HG03432 (cell line): ENCODE results near the gene IQSEC3.
"Not testable (repeated sequence)": the region's sequence is repeated elsewhere in the genome, so short reads cannot be mapped to it uniquely, and the experiment has no call there.

Experiments used
- ATAC-seq: cut with Tn5 transposase; IDR thresholded peaks from one replicate; pipeline ENCODE4 v1.9.1; 2021; ENCODE audit warnings: mild to moderate bottlenecking, moderate library complexity; ENCODE audit not compliant: unreplicated experiment

Gene IQSEC3

GRCh38 chr12:52902-53734 lies 13.4 kb upstream of the IQSEC3 start:
- not testable (repeated sequence) for ATAC-seq

DNA sequence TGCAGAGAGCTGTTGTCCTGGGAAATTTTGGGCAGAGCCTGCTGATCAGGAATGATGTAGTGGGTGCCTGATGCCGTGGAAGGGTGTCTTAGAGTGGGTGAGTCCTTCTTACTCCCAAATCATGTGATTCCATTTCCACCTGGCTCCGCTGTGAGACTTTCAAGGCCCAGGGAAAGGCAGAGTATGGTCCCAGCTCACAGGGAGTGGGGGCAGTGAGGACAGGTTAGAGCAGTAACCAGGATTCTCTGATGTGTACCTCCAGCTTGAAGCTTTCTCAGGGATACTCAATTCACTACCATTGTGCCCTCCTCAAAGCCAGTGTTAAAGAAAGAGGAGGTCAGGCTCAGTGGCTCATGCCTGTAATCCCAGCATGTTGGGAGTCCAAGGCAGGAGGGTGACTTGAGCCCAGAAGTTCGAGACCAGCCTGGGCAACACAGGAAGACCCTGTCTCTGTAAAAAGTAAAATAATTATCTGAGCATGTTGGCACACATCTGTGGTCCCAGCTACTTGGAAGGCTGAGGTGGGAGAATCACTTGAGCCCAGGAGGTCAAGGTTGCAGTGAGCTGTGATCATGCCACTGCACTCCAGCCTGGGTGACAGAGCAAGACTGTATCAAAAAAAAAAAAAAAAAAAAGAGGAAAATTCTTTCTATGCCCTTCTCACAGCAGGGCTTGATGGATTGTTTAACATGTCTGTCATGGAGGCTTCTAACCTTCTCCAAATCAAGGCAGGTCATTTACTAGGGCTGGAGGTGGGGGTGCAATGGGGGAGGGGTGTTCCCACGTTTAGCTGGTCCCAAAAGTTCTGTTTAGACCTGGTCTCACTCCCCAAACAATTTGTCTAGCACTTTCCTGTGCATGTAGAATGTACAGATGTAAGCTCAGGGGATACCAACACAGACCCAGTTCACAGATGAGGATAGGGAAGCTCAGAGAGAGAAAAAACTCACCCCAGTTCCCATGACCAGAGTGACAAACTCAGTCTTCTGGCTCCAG lies 12.5 kb upstream of the IQSEC3 start:
- ATAC-seq = no peak

DNA sequence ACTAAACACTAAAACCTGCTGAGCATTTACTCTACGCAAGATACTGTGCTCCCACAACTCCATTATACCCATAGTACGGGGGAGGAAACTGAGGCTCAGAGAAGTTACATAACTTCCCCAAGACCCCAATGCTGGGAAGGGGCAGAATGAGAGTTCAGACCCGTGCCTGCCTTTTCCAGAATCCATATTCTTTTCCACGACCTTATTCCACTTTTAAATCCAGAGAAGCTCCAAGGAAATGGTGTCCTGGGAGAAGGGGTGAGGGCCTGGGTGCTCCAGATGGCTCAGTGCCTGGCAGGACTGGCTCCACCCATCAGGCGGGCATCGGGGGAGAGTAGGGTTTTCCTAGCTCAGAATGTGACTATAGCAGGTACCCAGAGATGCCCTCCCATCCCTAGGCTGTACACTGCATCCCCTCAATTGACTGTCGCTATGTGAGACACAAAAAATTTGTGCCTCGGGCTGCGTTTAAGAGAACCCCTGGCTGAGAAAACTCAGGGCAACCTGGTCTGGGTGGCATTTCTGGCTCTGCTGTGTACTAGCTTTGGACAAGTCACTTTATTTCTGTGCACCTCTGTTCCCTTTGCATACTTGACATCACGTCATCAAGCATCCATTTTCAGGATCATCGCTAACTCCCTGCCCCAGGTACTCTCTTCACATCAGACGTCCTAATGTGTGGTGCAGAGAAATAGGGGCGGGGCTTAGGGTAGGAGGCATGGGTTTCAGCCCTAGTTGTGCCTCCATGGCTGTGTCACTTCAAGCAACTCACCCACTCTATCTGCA lies 11.6 kb upstream of the IQSEC3 start:
- ATAC-seq = no peak

- ATAC-seq = no peak
These were observed 9.8 kb upstream of the IQSEC3 start for GRCh38 chr12:56683-57346.

DNA sequence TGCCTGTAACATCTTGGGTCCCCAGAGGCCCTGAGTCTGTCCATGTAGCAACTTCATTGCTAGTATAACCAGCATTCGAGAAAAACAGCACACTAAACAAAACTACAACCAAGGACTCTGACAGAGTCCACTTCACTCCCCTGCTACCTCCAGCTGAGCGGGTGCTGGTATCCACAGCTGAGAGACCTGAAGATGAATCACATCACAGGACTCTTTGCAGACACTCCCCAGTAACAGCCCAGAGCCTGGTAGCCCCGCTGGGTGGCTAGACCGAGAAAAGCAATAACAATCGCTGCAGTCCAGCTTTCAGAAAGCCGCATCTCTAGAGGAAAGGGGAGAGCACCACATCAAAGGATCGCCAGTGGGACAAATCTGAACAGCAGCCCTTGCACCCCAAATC lies 9.0 kb upstream of the IQSEC3 start:
- ATAC-seq = no peak

DNA sequence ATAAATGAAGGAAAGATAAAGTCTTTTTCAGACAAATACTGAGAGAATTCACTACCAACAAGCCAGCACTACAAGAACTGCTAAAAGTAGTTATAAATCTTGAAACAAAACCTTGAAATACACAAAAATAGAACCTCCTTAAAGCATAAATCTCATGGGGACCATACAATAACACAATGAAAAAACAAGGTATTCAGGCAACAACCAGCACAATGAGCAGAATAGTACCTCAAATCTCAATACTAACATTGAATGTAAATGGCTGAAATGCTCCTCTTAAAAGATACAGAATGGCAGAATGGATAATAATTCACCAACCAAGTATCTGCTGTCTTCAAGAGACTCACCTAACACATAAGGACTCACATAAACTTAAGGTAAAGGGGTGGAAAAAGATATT lies 7.7 kb upstream of the IQSEC3 start:
- no peak for ATAC-seq

- ATAC-seq = not testable (repeated sequence)
These were observed 4.7 kb upstream of the IQSEC3 start for GRCh38 chr12:61845-62244.

DNA sequence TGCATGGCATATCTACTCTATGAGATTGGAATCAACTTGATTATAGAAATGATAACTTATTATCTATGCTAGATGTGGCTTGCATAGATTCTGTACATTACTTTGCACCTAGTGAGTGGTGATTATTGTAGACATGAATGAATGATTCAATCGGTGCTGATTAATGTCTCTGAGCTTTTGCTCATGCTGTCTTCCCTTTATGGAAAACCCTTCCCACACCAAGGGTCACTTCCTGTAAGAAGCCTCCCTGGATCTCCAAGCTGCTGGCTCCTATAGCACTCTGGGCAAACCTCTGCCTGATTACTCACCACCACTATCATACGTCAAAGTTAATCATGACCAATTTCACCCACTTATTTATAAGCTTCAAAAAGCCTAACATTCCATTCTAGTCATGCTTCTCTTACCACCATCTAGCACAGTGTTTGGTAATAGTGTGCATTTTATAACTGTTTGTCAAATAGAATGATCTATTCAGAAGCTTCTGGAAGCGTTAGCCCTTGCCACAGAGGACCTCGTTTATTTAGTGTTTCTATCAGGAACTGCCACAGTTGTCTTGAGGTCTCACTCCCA lies 990 bp upstream of the IQSEC3 start:
- ATAC-seq = not testable (repeated sequence)

DNA sequence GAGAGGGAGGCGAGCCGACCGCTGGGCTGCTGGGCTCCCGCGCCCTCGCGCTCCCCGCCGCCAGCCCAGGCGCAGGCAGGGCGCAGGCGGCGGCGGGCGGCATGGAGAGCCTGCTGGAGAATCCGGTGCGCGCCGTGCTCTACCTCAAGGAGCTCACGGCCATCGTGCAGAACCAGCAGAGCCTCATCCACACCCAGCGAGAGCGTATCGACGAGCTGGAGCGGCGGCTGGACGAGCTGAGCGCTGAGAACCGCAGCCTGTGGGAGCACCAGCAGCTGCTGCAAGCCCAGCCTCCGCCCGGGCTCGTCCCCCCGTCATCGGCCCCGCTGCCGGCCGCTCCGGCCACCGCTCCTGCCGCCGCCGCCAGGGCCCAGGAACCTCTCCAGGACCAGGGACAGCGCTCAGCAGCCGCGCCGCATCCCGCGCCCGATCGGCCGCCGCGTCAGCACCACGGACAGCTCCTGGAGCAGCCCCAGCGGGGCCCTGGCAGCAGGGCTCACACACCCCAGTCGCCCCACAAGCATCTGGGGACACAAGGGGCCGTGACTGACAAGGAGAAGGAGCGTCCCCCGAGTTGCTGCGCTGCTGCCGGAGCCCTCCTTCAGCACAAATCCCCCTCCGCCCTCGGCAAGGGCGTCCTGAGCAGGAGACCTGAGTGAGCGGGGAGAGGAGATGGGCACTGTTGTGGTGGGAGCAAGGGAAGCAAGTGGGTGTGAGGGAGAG lies 376 bp downstream of the IQSEC3 start:
- peak; percentile 80 for ATAC-seq

GRCh38 chr12:69677-70076 lies 3.1 kb downstream of the IQSEC3 start:
- ATAC-seq = not testable (repeated sequence)

DNA sequence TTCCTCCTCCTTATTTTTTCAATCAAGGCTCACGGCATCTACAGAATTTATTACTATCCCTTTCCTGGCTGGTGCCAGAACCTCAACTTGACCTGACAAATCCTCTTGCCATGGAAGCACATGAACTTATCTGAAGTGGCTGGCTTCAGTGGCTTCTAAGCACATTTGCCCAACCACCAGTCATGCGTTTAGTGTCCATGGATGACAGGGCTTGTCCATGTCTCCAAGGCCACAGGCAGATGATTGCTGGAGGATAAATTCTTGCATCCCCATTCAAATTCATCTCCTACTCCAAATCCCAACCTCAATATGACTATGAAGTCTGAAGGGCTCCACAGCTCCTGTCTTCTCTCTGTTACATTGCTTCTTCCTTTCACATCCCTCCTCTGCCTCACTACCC lies 4.0 kb downstream of the IQSEC3 start:
- ATAC-seq = not testable (repeated sequence)

- not testable (repeated sequence) for ATAC-seq
These were observed 5.5 kb downstream of the IQSEC3 start for GRCh38 chr12:72018-72417.

DNA sequence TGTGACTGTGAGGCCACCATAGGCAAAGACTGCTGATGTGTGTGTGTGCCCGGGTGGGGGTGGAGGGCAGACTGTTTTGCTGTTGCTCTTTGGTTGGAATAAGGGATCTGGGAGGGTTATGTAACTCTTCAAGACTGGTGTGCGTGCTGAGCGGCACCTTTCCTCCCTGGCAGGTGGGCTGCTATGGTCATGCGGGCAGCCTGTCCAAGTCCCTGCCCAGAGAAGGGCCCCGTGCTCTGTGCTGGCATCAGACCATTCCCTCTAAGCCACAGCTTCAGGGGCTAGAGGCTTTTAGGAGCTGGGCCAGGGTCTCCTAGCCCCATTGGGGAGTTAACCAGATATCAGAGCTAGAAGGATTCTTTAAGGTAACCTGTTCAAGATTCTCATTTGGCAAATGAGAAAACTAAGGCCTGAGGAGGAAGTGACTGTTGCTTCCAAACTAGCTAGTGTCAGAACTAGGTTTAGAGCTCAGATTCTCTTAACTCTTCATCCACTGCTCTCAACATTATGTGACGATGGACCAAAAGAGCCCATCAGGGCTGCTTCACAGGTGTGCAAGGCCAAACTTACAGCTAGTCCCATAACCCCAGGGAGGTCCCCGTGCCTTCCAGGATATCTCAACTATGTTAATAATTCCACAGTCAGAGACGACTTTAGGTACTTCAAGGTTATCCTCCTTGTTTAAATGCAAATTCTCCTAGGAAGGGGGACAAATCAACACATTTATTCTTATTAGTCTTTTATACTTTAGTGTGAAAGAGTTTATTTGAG lies 8.0 kb downstream of the IQSEC3 start:
- not testable (repeated sequence) for ATAC-seq

DNA sequence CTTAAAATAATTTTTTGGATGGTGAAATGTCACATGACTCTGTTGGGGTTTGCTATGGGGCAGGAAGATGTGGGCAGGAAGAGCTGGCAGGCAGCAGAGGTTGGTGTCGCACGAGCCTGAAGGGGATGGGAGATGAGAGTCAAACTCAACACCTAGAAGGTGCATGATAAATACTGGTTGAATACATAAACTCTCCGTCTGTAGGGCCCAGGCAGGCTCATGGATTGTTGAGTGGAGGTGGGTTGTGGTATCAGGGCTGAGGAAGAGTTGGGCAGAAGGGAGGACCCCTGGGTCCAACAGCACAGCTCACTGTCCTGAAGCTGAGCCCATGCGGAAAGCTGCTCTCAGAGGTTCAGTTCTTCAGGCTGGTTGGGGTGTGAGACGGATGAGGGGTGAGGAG lies 9.0 kb downstream of the IQSEC3 start:
- ATAC-seq = not testable (repeated sequence)

DNA sequence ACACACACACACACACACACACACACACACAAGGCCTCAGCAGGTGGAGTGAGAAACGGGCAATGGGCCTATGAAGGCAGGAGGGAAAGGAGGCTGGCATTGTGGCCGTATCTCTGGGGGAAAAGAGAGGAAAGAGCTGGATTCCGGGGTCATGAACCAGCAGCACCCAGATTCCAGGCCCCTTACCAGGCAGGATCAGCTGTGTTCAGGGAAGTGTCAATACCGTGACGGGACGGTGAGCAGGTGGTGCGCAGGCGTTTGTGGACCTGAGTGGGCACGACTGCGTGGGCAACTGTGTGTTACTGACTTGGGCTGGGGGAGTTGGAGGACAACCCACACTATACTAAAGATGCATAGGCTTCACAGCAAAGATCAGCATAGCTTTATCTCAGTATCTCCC lies 9.5 kb downstream of the IQSEC3 start:
- ATAC-seq = not testable (repeated sequence)

DNA sequence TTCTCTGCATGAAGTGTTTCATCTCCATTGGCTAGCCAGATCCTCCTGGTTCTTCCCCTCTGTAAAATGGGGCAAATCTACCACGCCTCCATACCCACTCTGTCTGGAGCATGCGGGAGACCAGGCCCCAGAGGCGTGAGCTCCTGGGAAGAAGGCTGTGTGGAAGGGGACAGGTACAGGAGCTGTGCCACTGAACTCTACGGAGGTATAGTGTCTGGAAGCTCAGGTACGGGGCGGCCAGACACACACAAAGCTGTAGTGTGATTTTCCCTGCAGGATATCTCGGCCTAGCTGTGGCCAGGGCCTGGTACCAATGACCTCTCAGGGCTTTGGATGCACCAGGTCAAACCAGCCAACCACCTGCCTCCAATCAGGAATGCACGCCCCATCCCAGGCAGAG lies 10.0 kb downstream of the IQSEC3 start:
- not testable (repeated sequence) for ATAC-seq

- not testable (repeated sequence) for ATAC-seq
These were observed 10.6 kb downstream of the IQSEC3 start for GRCh38 chr12:77101-77719.

DNA sequence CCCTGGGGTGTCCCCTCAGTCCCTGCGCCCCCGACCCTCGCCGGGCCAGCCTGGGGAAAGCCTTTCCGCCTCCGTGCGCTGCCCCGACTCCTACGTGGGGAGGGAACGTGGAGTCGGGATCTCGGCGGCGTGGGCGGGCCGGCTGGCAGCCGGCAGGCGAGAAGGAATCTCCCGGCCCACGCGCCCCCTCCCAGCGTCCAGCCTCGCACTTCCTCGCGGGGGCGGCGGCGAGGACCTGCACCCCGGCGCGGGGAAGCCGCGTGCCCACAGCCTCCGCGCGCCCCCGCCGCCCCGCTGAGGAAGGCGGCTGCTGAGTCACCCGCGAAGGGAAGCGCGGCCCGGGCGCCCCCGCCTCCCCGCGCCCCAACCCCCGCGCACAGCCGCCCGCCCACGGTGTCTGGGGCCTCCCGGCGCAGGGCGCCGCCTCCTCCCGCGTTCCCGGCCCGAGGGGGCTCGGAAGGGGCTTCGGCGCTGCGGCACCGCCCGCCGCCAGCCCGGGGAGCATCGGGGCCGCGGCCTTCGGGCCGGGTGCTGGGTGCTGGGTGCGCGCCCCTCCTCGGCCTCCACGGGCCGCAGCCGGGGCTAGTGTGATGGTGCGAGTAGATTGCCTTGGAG lies 11.3 kb downstream of the IQSEC3 start:
- ATAC-seq = not testable (repeated sequence)
